ENCODE measurements around the gene WDFY2. TPM values are rescaled to one million over a fixed set of nuclear protein-coding genes. Genes with fewer than 3 reads are reported as not detected.

Gene WDFY2
- total RNA-seq, 1 experiment from 2014 or later, result 26.4 TPM

- no peaks in the 10 kb centered on the region for H3K23me2 ChIP-seq (ENCODE audit: insufficient read length, low read depth, low read length, poor library complexity, severe bottlenecking)
- H3K4me1 ChIP-seq (ENCODE audit: insufficient read depth, low read length), result no peaks in the 10 kb centered on the region; the same call in 1 of the 2 replicates
- no peak overlapping the region for H3K56ac ChIP-seq (ENCODE audit: insufficient read length, low read depth, low read length)
- TF ChIP-seq, protein P1, sequence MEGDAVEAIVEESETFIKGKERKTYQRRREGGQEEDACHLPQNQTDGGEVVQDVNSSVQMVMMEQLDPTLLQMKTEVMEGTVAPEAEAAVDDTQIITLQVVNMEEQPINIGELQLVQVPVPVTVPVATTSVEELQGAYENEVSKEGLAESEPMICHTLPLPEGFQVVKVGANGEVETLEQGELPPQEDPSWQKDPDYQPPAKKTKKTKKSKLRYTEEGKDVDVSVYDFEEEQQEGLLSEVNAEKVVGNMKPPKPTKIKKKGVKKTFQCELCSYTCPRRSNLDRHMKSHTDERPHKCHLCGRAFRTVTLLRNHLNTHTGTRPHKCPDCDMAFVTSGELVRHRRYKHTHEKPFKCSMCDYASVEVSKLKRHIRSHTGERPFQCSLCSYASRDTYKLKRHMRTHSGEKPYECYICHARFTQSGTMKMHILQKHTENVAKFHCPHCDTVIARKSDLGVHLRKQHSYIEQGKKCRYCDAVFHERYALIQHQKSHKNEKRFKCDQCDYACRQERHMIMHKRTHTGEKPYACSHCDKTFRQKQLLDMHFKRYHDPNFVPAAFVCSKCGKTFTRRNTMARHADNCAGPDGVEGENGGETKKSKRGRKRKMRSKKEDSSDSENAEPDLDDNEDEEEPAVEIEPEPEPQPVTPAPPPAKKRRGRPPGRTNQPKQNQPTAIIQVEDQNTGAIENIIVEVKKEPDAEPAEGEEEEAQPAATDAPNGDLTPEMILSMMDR (conservative IDR thresholded peaks at IDR 0.05), result no peak
- H3K27me3 ChIP-seq (ENCODE audit: insufficient read depth, low read length), result no peaks in the 10 kb centered on the region
- no CpG with 5 or more reads among the region's 6 CpGs for WGBS (ENCODE audit: extremely low coverage, insufficient read length, low lambda C conversion rate)
- Mint-ChIP-seq H3K36me3 (ENCODE audit: insufficient read depth in 1 of 3, low read depth in 3 of 3) (peaks cover 2 to 20% (median 7%) of the 10 kb centered on the region in 3 experiments; a peak in 6 of 7 replicates), H3K9me3 (no peaks in the 10 kb centered on the region), H3K27me3 (ENCODE audit: low read depth) (no peaks in the 10 kb centered on the region), H3K4me1 (peaks cover 11 to 16% of the 10 kb centered on the region in 2 experiments), H3K4me3 (no peak overlapping the region), H3K27ac (peak overlapping the region in 1 of 3 experiments; percentile 17; a peak in 1 of 7 replicates)
- no peak overlapping the region for H2AK5ac ChIP-seq (ENCODE audit: insufficient read length, low read length)
- H3T11ph ChIP-seq (ENCODE audit: low read length), result no peak overlapping the region
- no peak overlapping the region for H2BK20ac ChIP-seq (ENCODE audit: low read depth, low read length, poor library complexity, severe bottlenecking)
- no peaks in the 10 kb centered on the region for H3K79me1 ChIP-seq (ENCODE audit: insufficient read depth, low read depth, low read length, poor library complexity, severe bottlenecking)
- no peak overlapping the region for H2BK15ac ChIP-seq (ENCODE audit: low read depth, low read length)
- no peaks in the 10 kb centered on the region for H4K20me1 ChIP-seq (ENCODE audit: control insufficient read depth, insufficient read depth, insufficient read length)
- H4K5ac ChIP-seq (ENCODE audit: insufficient read length, low read depth, low read length), result no peak overlapping the region
- H3K4ac ChIP-seq (ENCODE audit: low read depth, low read length), result no peak overlapping the region
- H3K23ac ChIP-seq (ENCODE audit: insufficient read length, low read depth, low read length), result no peak overlapping the region
- no peak overlapping the region for H4K8ac ChIP-seq (replicated peaks; ENCODE audit: insufficient read length, low read depth, low read length)
- no peak for DNase-seq
- H3K27ac ChIP-seq (ENCODE audit: insufficient read length, low read depth, low read length), result no peak overlapping the region
- no peaks in the 10 kb centered on the region for H3K9me3 ChIP-seq (ENCODE audit: control insufficient read depth, low read depth, low read length)
- H3K4me2 ChIP-seq (ENCODE audit: insufficient read depth, insufficient read length, low read length), result no peak overlapping the region
- H4K91ac ChIP-seq (ENCODE audit: insufficient read length, low read depth, low read length), result no peak overlapping the region
- no peak overlapping the region for H3K18ac ChIP-seq (ENCODE audit: insufficient read length, low read depth, low read length)
- H3K79me2 ChIP-seq (ENCODE audit: insufficient read depth, low read length), result no peaks in the 10 kb centered on the region
- H2BK5ac ChIP-seq (ENCODE audit: insufficient read length, low read length), result no peak overlapping the region
- no peak overlapping the region for H3K9ac ChIP-seq (ENCODE audit: extremely low read depth, insufficient read length, low read length)
- H2BK12ac ChIP-seq (ENCODE audit: insufficient read length, low read depth, low read length), result no peak overlapping the region
- no peak overlapping the region for H3K14ac ChIP-seq (ENCODE audit: insufficient read depth, low read length)
- H2AFZ ChIP-seq (ENCODE audit: low read length), result no peak overlapping the region
- no peak overlapping the region for H2BK120ac ChIP-seq (ENCODE audit: low read depth, low read length, poor library complexity, severe bottlenecking)
These were observed 209.5 kb downstream of the WDFY2 start for GRCh38 chr13:51793570-51794271.
